ENCODE results near the gene FIGN.

Gene FIGN

DNA sequence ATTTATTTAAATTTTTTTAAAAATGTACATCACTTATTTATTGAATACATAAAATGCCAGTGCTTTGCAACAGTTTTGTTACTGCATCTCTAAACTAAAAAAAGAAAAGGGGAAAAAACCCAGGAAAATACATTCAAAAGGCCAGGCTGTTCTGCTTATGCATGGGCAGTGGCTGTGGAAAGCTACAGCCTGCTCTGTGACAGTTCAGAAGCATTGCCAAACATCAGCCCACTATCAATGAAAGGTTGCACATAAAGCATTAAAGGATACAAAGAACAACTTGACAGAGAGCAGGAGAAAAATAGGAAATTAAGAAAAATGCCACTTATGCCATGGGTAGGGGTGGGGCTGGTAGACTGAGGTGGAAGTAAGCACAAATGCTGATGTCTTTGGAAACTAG lies 128.2 kb downstream of the FIGN start:
- DNase-seq, result no peak

DNA sequence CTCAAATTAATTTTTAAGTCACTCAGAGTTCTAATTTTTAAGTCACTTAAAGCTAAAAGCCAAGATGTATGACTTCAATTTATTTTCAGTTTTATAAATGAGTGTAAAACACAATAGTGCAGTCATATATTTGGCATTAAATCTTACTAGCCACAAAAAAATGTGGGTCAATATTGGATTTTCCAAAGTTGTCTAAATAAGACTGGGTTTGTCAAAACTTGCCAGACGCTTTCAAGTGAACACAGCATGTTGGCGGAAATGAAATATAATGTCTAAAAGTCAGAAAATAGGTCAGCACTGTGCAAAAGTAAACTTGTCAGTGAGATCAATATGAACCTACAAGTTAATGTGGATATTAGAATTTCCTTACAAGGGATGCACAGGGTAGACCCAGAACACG lies 128.9 kb downstream of the FIGN start:
- DNase-seq, result no peak

DNA sequence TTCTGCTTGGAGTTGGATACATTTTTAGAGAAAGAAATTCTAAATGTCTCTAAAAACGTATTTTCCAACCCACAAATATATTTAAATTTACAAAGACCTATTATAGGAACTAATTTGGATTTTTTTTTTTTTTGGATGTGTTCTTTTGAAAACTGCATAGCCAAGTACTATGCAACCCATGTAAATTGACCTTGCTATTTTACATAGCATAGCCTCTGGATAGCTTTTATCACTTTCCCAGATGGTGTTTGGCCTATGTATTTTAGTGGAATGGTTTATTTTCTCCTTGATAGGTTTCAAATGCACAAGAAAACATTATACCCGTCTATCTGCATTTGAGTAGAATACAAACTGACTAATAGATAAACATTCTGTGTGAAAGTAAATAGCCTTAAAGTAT lies 130.0 kb downstream of the FIGN start:
- DNase-seq, result no peak

DNA sequence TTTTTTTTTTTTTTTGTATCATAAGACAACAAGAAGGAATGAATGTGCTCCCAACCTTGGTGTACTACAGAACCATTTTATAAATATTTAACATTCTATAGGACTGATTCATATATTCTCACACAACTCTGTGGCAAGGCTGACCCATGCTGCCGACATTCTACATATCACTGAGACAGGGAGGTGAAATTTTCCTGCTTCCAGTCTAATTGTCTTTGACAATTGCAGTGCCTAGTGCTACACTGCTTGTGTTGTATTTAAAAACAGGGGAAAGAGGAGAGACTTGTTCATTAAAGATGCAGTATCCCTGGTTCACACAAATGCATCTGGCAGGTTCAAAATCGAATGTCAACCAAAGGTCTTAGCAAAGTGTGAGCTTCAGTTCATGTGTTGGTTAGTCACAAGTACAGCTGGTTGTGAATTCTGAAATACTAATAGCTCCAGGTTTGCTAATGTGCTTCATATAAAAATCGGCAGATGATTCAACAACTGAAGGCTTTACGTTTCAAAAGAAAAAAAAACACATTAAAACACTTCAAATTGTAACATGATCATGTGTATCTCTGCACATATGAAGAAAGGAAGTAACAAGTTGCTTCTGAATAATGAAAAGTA lies 130.8 kb downstream of the FIGN start:
- DNase-seq, result no peak

DNA sequence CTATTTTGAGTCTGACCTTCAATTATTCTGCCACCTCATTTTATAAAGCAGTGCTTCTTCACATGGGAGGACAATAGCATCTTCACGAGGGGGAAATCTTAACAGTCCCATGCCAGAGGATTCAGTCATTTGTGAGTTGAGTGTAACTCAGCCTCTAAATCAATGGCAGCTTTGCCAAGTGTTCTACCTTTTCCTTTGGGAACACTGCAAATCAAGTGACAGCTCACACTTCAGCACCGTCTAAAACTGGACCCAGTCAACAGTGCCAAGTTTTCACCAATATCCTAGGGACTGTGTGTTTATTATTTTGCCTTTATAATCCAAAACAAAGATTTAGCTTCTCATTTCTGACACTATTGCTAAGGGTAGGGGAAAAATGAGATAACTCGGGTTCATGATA lies 133.6 kb downstream of the FIGN start:
- DNase-seq, result no peak

DNA sequence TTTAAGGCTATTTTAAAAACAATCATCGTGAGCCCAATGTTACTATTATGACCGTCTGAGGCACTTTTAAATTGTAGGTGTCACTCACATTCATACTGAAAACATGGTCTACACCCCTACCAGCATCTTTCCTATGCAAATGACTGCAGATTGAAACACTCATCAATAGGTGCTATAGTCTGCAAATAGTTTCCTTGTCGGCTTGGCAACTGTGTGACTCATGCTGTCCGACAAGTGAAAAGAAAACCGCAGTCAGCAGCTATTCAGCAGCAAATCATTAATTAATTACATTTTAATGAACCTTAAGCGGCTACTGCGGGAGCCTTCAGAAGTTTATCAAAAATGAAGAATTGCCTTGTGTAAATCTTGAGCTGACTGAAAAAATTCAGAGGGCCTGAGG lies 134.4 kb downstream of the FIGN start:
- no peak for DNase-seq

DNA sequence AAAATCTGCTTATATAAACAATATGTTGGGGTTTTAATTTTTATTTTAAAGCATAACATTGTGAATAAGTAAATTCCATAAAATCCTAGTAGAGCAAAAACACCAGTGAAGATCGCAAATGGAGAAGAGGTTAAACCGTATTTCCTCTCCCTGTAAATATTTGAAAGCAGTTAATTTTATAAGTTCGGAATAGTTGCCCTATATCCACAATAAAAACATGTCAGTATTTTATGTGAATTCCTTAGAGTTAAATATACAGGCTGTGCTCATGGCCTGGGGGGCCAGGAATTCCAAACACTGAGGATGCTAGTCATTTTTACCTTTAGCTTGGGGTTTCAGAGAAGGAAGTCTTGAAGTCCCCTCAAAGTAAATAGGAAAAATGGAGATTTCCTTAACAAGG lies 135.0 kb downstream of the FIGN start:
- no peak for DNase-seq

DNA sequence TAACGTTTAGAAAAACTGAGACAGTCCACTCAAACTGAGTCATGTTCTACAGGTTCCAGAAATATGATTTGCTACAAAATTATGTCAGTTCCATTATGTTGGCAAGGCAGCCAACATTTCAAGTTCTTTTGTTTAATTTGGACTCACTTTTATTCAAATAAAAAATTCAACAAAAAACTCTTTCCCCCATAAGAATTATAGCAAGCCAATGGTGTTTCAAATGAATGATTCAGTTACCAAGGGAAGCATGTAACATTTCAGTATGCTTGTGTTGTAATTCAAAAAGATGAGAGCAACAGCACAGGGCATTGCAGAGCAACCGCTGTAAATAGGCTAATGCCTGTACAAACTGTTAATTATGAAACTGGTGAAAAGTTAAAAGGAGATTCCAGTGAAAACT lies 140.8 kb downstream of the FIGN start:
- DNase-seq, result no peak

DNA sequence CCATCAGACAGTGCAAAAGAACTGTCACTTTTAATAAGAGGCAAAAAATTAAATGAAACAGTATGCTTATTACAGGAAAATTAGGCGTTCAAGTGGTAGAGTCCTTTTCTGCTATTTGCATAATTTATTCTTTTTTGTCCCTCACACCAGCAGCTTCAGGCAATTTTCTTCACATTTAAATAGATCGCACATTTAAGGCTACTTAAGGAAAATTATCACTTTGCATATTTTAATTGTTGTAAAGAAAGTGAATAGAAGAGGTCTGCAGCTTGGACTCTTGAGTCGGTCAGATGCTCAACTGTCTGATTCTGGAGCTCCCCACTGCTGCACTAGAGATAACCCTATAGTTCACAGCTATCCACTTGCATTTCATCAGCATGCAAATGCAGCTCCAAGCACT lies 141.3 kb downstream of the FIGN start:
- no peak for DNase-seq

DNA sequence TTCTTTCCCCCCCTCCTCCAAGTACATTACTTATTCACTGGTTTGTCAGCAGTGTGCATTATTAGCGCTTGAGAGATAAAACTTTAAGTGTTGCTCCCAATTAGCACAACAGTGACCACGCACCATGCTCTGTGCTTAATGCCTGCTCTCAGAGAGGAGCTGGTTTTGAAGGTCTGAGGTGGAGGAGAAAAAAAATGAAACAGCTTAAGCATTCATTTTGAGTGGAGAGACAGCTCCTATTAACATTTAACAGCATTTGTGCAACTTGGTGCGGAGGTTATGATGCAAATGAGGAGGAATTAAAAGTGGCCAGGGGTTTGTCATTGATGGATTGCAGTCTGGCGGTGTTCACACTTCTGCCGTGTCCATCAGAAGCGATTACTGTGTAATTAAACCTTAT lies 141.8 kb downstream of the FIGN start:
- no peak for DNase-seq

DNA sequence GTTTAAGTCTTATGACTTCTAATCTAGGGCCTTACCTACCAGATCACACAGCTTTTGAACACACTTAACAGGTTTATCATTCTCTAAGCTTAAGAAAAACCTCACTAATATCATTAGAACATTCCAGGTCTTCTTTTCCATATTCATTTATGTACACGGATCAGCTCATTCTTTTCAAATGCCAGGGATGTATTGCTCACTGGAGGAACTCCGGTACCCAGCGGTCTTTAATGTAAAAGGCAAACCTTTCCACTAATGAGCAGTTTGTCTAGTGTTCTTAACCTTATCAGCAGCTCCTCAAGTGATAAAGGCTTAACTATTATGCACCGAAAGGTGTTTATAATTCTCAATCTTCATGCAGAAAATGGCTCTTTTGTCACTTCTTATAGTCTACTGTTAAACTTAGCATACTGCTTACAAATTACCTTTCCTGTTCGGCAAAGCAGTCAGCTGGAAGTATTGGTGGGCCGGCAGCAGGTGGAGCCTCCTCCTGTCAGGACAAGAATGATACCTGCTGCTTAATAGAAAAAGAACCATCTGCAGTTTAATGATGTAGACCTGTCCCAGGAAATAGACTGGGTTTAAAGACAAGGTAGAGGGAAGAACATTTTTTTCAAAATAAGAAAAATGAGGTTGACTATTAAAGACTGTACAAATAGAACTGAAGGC lies 142.7 kb downstream of the FIGN start:
- DNase-seq, result no peak

DNA sequence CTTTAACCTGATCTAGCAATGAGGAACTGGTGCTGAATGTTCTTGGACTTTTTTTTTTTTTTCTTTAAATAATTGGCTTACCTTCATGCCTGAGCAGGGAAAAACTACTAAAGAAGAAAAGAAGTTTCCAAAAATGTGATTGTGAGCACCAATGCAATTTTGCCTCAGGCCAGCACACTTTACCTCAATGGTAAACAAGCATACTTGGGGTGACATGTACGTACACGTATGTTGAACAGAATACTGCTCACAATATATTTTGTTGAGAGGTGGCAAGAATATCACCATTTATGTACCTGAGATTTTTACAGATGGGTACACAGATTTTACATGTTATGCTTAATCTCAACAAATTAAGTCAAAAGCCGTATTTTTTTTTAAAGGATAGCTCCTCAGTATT lies 144.3 kb downstream of the FIGN start:
- DNase-seq, result no peak

DNA sequence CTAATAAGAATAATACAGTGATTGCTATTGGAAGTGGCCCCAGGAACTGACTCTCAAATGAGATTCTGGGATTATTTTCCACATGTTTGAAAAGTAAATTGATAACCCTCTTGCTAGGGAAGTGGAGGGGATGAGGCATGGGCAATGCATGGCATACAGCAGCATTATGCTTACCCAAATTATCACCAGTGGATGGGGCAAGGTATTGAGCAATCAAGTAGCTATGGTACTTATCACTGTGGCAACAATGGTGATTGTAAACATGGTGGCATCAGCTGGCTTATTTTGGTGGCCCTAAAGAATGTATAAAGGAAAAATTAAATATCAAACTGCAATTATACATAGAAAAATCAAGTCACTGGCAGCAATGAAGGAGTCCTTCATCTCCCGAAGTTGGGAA lies 155.1 kb downstream of the FIGN start:
- no peak for DNase-seq

DNA sequence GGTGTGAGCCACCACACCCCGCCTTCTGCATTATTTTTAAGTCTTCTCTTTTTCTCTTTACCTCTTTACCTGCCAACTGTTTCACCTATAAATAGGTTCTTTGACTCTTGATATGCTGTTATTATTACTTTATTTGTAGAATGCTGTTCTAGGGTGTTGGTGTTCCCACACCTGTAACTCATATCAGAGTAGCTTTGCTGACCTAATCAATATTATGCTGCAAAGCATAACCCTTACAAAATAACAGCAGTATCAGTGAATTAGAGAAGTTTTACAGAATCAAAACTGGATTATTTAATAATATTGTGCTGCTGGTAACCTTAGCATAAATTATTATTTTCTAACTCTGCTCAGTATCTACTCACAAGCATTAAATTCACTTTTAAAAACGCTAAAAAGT lies 161.5 kb downstream of the FIGN start:
- DNase-seq, result no peak

DNA sequence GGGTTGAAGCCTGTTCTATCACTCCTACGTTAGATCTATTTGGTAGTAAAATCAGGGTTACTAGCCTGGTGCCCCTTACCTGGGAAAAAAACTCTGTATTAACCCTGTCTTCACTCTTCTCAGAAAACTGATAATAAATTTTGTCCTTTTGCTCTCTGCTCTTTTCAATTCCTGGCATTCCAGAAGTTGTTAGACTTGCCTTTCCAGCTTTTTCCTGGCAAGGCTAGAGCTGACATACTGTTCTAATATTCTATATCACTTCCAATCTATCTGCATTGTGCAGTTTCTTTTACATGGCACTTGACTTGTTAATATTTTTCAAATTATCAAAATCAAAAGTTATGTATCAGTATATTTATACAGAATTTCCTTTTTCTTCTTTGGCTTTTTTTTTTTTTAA lies 162.2 kb downstream of the FIGN start:
- no peak for DNase-seq

DNA sequence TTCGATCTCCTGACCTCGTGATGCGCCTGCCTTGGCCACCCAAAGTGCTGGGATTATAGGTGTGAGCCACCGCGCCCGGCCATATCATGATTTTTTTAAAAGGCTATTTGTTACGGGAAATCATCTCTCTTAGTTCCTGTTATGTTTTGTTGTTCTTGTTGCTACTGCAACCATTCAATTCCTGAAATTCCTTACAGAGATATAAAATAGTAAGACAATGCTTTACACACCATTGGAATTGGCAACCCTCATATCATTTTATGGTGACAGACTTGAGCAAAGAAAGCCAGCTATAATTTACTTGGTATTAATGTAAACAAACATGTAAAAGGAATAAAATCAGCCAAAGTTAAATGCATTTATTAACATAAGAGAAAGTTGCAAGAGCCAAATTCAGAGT lies 163.0 kb downstream of the FIGN start:
- DNase-seq, result no peak

DNA sequence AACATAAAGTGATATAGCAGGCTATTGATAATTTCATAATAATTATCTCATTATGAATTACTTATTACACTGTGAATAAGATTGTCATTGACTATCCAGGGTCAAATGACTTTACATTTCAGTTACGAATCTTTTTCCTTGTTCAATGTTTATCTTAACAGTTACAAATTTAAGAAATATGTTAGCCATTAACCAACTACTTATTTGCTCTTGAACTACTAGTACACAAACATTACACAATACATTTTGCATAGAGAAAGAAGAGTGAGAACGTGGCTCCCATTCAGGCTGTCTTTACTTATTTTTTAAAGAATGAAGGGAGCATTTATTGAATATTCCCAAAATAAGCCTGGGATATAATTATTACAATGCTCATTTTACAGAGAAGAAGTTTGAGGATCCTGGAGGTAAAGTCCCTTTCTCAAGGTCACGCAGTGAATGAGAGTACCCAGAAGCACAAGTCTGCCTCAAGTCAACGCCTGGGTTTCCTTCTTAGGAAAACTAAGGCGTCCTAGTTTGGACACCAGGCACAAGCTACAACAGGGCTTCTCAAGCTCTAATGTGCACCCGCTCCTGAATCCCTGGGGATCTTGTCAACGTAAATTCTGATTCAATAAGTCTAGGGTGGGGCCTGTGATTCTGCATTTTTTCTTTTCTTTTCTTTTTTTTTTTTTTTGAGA lies 164.2 kb downstream of the FIGN start:
- no peak for DNase-seq

DNA sequence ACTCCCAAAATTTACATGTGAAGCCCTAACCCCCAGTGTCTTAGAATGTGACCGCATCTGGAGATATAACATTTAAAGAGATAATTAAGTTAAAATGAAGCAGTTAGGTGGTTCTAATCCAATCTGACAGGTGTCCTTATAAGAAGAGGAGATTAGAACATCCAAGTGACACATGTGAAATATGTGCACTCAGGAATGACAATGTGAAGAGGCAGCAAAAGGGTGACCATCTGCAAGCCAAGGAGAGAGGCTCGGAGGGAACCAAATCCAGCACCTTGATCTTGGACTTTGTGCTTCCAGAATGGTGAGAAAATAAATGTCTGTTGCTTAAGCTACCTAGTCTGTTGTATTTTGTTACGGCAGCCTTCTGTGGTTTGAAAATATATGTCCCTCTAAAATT lies 165.4 kb downstream of the FIGN start:
- DNase-seq, result no peak

DNA sequence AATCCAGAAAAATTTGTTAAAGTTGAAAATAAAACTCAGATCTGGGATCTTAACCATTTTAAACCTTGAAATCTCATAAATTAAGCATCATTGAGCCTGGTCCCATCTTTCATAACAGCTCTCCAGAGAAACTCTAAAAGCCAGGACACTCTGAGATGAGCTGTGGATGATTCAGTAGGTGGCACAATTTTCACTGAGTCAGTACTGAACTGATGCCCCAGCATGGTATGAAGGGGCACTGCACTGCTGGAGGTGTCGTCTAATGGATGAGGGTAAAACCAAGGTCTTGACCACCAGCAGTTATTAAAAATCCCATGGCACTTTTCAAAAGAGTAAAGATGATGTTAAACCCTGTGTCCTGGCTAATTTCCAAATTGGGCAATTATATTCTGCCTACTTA lies 170.6 kb downstream of the FIGN start:
- no peak for DNase-seq

DNA sequence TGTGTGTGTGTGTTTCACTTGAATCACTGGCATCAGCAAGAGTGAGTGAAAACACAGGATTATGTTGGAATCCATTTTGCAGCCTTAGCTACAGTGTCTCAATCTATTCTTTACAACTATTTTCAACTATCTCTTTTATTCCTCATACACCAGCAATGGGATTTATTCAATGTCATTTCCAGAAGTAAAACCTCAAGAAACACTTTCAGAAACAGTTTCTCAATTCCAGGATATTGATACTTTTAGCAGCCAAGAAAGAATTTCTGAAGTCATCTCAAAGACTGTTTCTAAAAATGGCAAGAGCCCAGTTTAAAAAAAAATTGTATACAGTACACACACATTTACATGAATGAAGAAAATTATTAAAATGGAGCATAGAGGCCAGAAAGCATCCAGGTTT lies 171.6 kb downstream of the FIGN start:
- DNase-seq, result no peak

DNA sequence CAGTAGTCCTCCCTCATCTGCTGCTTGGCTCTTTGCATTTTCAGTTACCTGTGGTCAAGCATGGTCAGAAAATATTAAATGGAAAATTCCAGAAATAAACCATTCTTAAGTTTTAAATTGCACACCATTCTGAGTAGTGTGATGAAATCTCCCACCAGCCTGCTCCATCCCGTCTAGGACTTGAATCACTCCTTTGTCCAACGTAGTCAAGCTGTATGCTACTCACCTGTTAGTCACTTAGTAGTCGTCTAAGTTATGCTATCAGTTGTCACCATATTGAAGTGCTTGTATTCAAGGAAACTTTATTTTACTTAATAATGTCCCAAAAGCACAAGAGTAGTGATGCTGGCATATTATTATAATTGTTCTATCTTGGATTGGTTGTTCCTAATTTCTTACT lies 172.5 kb downstream of the FIGN start:
- DNase-seq, result no peak

DNA sequence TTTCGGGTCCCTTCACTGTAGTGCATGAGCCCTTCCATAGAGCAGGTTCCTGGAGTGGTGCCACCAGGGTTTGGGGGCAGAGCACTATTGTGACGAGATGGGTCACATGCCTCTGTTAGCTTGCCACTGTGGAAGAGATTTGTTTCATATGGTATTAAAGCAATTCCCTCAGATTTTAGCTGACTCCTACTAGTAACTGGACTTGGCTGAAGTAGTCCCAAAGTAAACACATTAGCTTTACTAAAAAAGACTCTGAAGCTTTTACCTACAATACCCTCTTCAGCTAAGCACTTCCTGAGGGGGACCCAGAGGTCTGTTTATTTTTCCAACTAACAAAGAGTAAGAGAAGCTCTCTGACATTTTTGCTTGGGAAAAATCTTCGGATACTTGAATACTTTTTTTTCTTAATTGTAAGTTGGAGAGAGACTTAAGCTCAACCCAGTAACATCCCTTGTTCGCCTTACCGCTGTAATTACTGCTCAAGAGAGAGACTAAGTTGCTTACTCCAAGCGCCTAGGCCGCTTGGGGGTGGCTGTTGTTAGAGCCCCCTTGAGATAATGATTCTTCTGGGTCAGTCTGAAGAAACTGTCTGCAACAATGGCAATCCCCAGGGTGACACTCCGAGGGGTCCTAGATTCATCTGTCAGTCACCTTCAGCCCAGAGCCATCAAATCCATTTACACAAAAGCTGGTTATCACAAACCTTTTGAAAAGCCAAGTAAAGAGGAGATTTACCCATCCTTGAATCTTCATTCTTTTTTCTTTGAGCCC lies 177.4 kb downstream of the FIGN start:
- no peak for DNase-seq

DNA sequence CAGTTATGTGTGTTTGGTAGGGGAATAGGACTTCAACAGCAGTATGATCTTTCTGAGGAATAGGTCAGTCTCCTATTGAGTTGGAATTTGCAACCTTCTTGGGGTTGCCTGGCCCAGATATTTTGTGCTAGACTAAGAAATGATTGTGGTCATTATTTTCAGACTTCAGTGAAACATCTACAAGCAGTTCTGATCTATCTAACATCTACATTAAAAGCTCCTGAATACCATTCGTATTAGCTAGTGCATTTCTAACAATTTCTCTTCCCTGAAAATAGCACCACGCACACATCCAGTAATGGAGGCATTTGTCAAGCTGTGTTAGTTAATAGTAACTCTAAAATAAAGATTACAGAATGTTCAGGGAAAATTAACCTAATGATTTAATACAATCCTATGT lies 179.3 kb downstream of the FIGN start:
- no peak for DNase-seq

DNA sequence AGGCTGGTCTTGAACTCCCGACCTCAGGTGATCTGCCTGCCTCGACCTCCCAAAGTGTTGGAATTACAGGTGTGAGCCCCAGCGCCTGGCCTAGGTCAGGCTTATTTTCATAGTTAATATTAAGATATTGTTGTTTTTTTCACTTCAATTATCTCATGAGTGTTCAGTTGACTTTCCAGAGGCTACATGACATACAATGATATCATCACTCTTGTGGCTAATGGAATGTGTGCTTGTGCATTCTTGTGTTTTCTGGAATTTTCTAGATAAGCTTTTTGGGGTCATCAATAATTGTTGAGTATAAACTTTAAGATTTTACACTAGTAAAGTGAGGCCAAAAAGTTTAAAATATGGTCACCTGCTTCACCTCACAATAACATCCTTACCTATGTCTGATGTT lies 180.9 kb downstream of the FIGN start:
- DNase-seq, result no peak

All from suppressor macrophage (primary cell).